PC-3 (cell line): ENCODE data around the gene NCS1. TPM values are rescaled to one million over a fixed set of nuclear protein-coding genes. Genes with fewer than 3 reads are reported as not detected.

Experiments
- ATAC-seq: fragments of 200-7000 bp; cut with Tn5 transposase; 2 replicates; pipeline ENCODE4 v1.9.1; 2020; ENCODE audit warnings: mild to moderate bottlenecking, moderate library complexity
- BruUV-seq: library from RNA; stranded (reverse); fragments of 400-500 nt; replicated peaks from 2 replicates; lab custom pipeline; 2021; lab: Mats Ljungman, UMichigan
- CTCF ChIA-PET: fragments of 300-600 bp; sonication (Branson Sonifier 250); formaldehyde crosslinking; loops from one replicate; lab custom pipeline; 2022; ENCODE audit warnings: antibody characterized with exemption; lab: Charles Lee
- POLR2A ChIA-PET: fragments of 300-600 bp; sonication (Branson Sonifier 250); formaldehyde crosslinking; loops from one replicate; lab custom pipeline; 2022; ENCODE audit warnings: antibody characterized with exemption; ENCODE audit not compliant: unreplicated experiment; lab: Charles Lee
- DNase-seq: peaks from one replicate; pipeline ENCODE4 v3.0.0-alpha.2; 2015
- H2AFZ ChIP-seq: fragments of 300-600 bp; sonication (generic); 2 replicates; pipeline ENCODE4 v1.6.0; 2016; ENCODE audit warnings: antibody characterized with exemption, low read length
- H3F3A ChIP-seq: fragments of 300-600 bp; sonication (generic); one replicate; pipeline ENCODE4 v1.6.0; 2017; ENCODE audit warnings: antibody characterized with exemption, low read length, control low read depth, mild to moderate bottlenecking; ENCODE audit not compliant: unreplicated experiment
- H3K27ac ChIP-seq: fragments of 300-600 bp; sonication (generic); 2 replicates; pipeline ENCODE4 v1.5.1; 2016; ENCODE audit warnings: mild to moderate bottlenecking, low read length
- H3K27me3 ChIP-seq: fragments of 300-600 bp; sonication (generic); 2 replicates; pipeline ENCODE4 v1.6.1; 2016; ENCODE audit warnings: low read length, mixed read lengths
- H3K36me3 ChIP-seq: fragments of 300-600 bp; sonication (generic); 2 replicates; pipeline ENCODE4 v1.6.1; 2016; ENCODE audit warnings: low read depth, mixed run types, low read length, mixed read lengths
- H3K4me1 ChIP-seq: fragments of 300-600 bp; sonication (generic); 2 replicates; pipeline ENCODE4 v1.5.1; 2016; ENCODE audit warnings: low read length; ENCODE audit not compliant: insufficient read depth
- H3K4me2 ChIP-seq: fragments of 300-600 bp; sonication (generic); 2 replicates; pipeline ENCODE4 v1.6.0; 2016; ENCODE audit warnings: low read length
- H3K4me3 ChIP-seq: fragments of 300-600 bp; sonication (generic); 2 replicates; pipeline ENCODE4 v1.5.1; 2016; ENCODE audit warnings: mild to moderate bottlenecking, low read length, mixed read lengths
- H3K79me2 ChIP-seq: fragments of 300-600 bp; sonication (generic); 2 replicates; pipeline ENCODE4 v1.6.1; 2017; ENCODE audit warnings: low read length, mixed read lengths
- H3K9ac ChIP-seq: fragments of 300-600 bp; sonication (generic); 2 replicates; pipeline ENCODE4 v1.6.0; 2016; ENCODE audit warnings: mild to moderate bottlenecking, low read length
- H3K9me2 ChIP-seq: fragments of 300-600 bp; sonication (generic); replicated peaks from 2 replicates; pipeline ENCODE4 v1.6.1; 2016; ENCODE audit warnings: mixed run types, low read length, mixed read lengths
- H3K9me3 ChIP-seq: fragments of 300-600 bp; sonication (generic); 2 replicates; pipeline ENCODE4 v1.6.1; 2016; ENCODE audit warnings: low read length, mixed read lengths
- H4K20me1 ChIP-seq: fragments of 300-600 bp; sonication (generic); 2 replicates; pipeline ENCODE4 v1.6.1; 2016; ENCODE audit warnings: low read length, mixed read lengths
- CTCF ChIP-seq: fragments of 300-600 bp; sonication (generic); conservative IDR thresholded peaks from 2 replicates; pipeline ENCODE4 v1.5.1; 2017; ENCODE audit warnings: antibody characterized with exemption, low read depth, mild to moderate bottlenecking, low read length
- EZH2 ChIP-seq: fragments of 300-600 bp; sonication (generic); IDR thresholded peaks from one replicate; pipeline ENCODE4 v1.6.1; 2017; ENCODE audit warnings: antibody characterized with exemption, mild to moderate bottlenecking, low read length; ENCODE audit not compliant: unreplicated experiment
- EZH2phosphoT487 ChIP-seq: fragments of 300-600 bp; sonication (generic); IDR thresholded peaks from 2 replicates; pipeline ENCODE4 v1.6.1; 2018; ENCODE audit warnings: mild to moderate bottlenecking, antibody characterized with exemption, low read length, borderline replicate concordance
- intact Hi-C: fragments of 100-400 bp; cut with micrococcal nuclease; formaldehyde crosslinking; loops from 2 replicates; pipeline ENCODE4 v1.9.0; 2023
- total RNA-seq: library from RNA; depleted of rRNA; stranded (reverse); fragments of >200 nt; gene quantifications from 2 replicates; pipeline ENCODE4 v1.2.3, GENCODE V29; 2014

The NCS1 gene
- total RNA-seq, 1 experiment from 2014 or later: 14.0 TPM

GRCh38 chr9:130266236-130267098 lies 94.3 kb downstream of the NCS1 start:
- peaks cover 23% of the 10 kb centered on the region for H3K27me3 ChIP-seq
- H3K4me1 ChIP-seq: peaks cover 9% of the 10 kb centered on the region
- H3K9me2 ChIP-seq: no peaks in the 10 kb centered on the region
- no peak overlapping the region for H3K27ac ChIP-seq
- no peaks in the 10 kb centered on the region for H3K36me3 ChIP-seq
- no peak overlapping the region for H3K4me3 ChIP-seq
- TF ChIP-seq EZH2 (no peak), CTCF (no peak), EZH2phosphoT487 (no peak)
- ChIA-PET CTCF (no interaction called here), POLR2A (no interaction called here)
- DNase-seq (no peak), ATAC-seq (no peak)
- no peak overlapping the region for H3K4me2 ChIP-seq
- no peaks in the 10 kb centered on the region for H3K79me2 ChIP-seq
- no peak overlapping the region for H3K9ac ChIP-seq
- intact Hi-C loops: no loop called here
- no peaks in the 10 kb centered on the region for H3F3A ChIP-seq
- no TSS peak for BruUV-seq
- no peaks in the 10 kb centered on the region for H3K9me3 ChIP-seq
- H2AFZ ChIP-seq: no peak overlapping the region
- no peaks in the 10 kb centered on the region for H4K20me1 ChIP-seq

DNA sequence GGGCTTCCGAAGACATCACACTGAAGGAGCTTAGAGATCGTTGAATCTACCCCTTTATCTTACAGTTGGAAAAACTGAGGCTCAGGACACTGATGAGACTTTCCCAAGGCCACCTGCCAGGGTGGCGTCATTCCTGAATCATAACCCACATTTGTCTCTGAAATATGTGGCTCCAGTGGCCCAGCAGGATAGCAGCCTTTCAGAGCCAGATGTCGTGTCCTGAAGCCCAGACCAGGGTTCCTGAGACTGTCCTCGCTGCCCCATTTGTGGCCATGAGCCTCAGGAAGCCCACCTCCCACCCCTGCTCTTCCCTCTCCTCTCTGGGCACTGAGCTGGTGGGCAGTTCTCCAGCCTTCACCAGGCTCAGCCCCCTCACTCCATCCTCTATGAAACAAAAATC lies 95.7 kb downstream of the NCS1 start:
- Histone ChIP-seq H3K9me2 (no peaks in the 10 kb centered on the region), H4K20me1 (no peaks in the 10 kb centered on the region), H3K27ac (no peak overlapping the region), H3K9ac (no peak overlapping the region), H3K36me3 (no peaks in the 10 kb centered on the region), H3F3A (no peaks in the 10 kb centered on the region), H3K27me3 (peaks cover 23% of the 10 kb centered on the region), H3K4me2 (no peak overlapping the region), H3K4me3 (no peak overlapping the region), H3K79me2 (no peaks in the 10 kb centered on the region), H3K4me1 (peaks cover 9% of the 10 kb centered on the region), H3K9me3 (no peaks in the 10 kb centered on the region), H2AFZ (no peak overlapping the region)
- no peak for TF ChIP-seq CTCF
- no peak for TF ChIP-seq EZH2phosphoT487
- no peak for TF ChIP-seq EZH2
- intact Hi-C loops: no loop called here
- POLR2A ChIA-PET: no interaction called here
- CTCF ChIA-PET: no interaction called here
- no peak for ATAC-seq
- no TSS peak for BruUV-seq
- DNase-seq: no peak
